ENCODE data around the gene PDE3B. TPM values are rescaled to one million over a fixed set of nuclear protein-coding genes. Genes with fewer than 3 reads are reported as not detected.

The PDE3B gene
- total RNA-seq, 2 donors from 2014 or later: 17.4 to 64.6 TPM

DNA sequence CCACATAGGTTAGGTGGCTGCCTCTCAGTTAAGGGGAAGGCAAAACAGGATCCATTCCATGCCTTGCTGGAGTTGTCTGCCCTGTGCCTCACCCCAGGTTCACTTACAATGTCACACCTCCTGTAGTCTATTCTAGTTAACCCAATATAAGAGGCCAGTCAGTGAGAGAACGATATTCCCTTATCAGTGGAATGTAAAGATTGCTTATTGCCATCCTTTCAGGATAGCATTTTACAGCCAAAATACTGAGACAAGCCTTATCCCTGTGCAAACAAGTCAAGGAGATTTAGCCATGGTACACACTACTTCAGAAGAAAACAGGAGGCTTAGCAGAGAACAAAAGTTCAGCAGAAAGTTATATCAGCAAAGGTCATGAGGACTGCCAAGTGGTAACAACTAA is 242.9 kb downstream of the PDE3B start:
- Histone ChIP-seq H3K27me3 (no peaks in the 10 kb centered on the region), H3K4me3 (no peak overlapping the region), H3K36me3 (replicated peaks in 1 of 2; ENCODE audit: insufficient read depth in 1 of 2, low read depth in 2 of 2) (peaks cover 0 to 1% of the 10 kb centered on the region in 2 donors), H3K4me1 (peaks cover 38% of the 10 kb centered on the region), H3K9me3 (no peaks in the 10 kb centered on the region), H3K27ac (no peak overlapping the region)
- no peak for ATAC-seq
- intact Hi-C loops (cut with DNase I): no loop called here
- 11 to 18% methylated on average over 1 of the region's 1 CpG for WGBS, 2 donors
- DNase-seq: no peak
- TF ChIP-seq POLR2A (IDR thresholded peaks at IDR 0.05): no peak
- TF ChIP-seq, protein P1, sequence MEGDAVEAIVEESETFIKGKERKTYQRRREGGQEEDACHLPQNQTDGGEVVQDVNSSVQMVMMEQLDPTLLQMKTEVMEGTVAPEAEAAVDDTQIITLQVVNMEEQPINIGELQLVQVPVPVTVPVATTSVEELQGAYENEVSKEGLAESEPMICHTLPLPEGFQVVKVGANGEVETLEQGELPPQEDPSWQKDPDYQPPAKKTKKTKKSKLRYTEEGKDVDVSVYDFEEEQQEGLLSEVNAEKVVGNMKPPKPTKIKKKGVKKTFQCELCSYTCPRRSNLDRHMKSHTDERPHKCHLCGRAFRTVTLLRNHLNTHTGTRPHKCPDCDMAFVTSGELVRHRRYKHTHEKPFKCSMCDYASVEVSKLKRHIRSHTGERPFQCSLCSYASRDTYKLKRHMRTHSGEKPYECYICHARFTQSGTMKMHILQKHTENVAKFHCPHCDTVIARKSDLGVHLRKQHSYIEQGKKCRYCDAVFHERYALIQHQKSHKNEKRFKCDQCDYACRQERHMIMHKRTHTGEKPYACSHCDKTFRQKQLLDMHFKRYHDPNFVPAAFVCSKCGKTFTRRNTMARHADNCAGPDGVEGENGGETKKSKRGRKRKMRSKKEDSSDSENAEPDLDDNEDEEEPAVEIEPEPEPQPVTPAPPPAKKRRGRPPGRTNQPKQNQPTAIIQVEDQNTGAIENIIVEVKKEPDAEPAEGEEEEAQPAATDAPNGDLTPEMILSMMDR (IDR thresholded peaks at IDR 0.05): no peak

DNA sequence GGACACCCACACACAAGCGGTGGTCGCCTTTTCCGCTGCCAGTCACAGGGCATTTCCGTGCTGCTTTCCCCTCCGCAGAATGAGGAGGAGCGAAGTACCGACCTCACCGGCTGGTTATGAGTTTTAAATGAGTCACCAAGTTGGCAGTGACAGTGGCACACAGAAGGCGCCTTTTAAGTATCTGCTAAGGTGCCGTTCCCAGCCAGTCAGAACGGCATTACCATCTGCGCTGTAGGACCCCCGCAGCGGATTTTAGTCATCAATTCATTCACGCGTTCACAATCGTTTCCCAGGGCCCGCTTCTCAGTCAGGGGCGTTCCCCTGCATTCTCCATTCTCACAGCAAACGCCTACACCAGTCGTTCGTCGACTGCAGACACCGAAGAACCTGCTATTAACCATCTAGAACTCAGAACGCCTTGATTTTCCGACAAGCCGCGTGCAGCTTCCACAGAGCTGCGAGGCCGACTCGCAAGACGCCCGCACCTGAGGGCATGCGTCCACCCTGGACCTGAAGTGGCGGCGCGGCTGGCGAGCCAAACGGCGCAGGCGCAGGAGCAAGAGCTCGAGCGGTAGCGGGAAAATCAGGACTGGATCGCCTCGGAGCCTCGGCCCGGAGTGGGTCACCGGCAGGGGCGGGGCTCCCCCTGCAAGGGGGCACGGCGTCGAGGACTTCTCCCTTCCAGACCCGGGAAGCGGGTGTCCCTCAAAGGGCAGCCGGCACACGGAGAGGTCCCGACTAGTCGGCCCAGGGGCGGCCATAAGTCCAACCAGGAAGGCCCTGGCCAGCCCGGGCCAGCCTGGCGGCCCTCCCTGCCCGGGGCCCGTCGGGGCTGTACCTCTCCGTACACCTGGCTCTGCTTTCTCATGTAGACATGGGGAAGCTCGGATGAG is 247.8 kb downstream of the PDE3B start:
- WGBS, 2 donors: 0 to 1% methylated on average over 20 to 67 of the region's 67 CpGs
- intact Hi-C loops (cut with DNase I): no loop called here

DNA sequence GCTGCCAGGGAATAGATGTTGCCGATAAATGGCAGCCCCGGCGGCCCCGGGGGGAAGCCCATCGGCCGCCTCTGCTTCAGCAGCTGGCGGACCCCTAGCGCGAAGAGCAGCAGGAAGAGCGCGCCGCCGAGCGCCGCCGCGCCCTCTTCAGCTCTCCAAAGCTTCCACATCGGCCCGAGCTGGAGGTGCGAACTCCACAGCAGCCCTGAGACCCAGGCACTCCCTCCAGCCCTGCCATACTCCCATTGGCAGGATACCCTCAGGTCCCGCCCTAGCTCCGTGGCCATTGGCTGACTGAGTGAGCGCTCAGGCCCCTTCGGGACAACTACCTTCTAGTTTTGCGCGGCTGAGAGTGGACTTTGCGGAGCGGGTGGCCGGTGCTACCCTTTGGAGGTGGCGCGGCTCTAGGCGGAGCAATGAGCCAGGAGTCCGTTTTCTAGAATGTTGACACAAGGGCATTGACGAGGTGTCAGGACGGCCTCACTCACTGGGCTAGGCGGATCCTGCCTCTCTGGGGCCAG is 248.5 kb downstream of the PDE3B start, which contains the start of gene CYP2R1:
Gene CYP2R1, minus strand, starts transcription at position 196 of the 521 bp plus-strand sequence. Its CDS starts 26 bp downstream, at position 170.
- peak; percentile 96 to 97 (median 97) for DNase-seq
- peak within 1 kb of the TSS; percentile 92 to 95 (median 94) for H3K27ac ChIP-seq
- intact Hi-C loops (cut with DNase I): no loop called here
- WGBS, 2 donors: 1% methylated on average over 36 of the region's 36 CpGs; no CpG with 5 or more reads in 1 of the 2 donors
- no peaks in the 10 kb centered on the region for H3K36me3 ChIP-seq (replicated peaks in 1 of 2; ENCODE audit: insufficient read depth in 1 of 2, low read depth in 2 of 2)
- H3K27me3 ChIP-seq: no peaks in the 10 kb centered on the region
- TF ChIP-seq POLR2A (IDR thresholded peaks at IDR 0.05): peak; percentile 45 to 47 (median 46)
- TF ChIP-seq, protein P1 (IDR thresholded peaks at IDR 0.05): peak in 2 of 7 experiments; percentile 0 to 11
- peaks cover 27% of the 10 kb centered on the region for H3K4me1 ChIP-seq
- ATAC-seq: peak; percentile 97
- H3K9me3 ChIP-seq: no peaks in the 10 kb centered on the region
- peak within 1 kb of the TSS; percentile 28 to 60 for H3K4me3 ChIP-seq

More for the DNA sequence above, 247.8 kb downstream of the PDE3B start:
- peak; percentile 78 to 90 (median 87) for TF ChIP-seq POLR2A (IDR thresholded peaks at IDR 0.05)
- TF ChIP-seq, protein P1 (IDR thresholded peaks at IDR 0.05): peak in 1 of 7 experiments; percentile 22
- Histone ChIP-seq H3K27me3 (no peaks in the 10 kb centered on the region), H3K36me3 (replicated peaks in 1 of 2; ENCODE audit: insufficient read depth in 1 of 2, low read depth in 2 of 2) (no peaks in the 10 kb centered on the region), H3K9me3 (no peaks in the 10 kb centered on the region), H3K4me3 (peak overlapping the region; percentile 28 to 60), H3K27ac (peak overlapping the region; percentile 92 to 95 (median 94)), H3K4me1 (peaks cover 34% of the 10 kb centered on the region)
- ATAC-seq (peak; percentile 83), DNase-seq (peak; percentile 90 to 92 (median 91))

DNA sequence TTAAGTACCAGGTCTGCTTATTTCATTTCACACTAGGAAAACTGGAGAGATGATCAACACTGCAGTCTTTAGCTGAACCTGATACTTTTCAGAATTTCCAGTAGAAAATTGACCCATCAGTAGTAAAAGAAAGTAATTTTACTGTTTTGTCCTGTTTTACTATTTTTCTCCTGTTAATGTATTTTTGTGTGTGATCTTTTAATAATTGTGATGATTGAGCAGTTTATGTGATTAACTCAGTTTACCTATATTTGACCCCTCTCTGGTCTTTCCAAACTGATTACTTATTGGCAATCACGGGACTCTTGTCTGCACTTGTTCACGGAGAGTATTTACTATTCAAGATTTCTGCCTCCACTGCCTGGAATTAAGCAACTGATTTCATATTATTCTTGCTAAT is 249.0 kb downstream of the PDE3B start:
- Histone ChIP-seq H3K27ac (peak overlapping the region in 3 of 4 donors; percentile 93 to 95 (median 95)), H3K4me1 (peaks cover 23% of the 10 kb centered on the region), H3K4me3 (peak overlapping the region in 1 of 2 donors; percentile 60), H3K27me3 (no peaks in the 10 kb centered on the region), H3K9me3 (no peaks in the 10 kb centered on the region), H3K36me3 (replicated peaks in 1 of 2; ENCODE audit: insufficient read depth in 1 of 2, low read depth in 2 of 2) (no peaks in the 10 kb centered on the region)
- intact Hi-C loops (cut with DNase I): no loop called here
- DNase-seq (no peak), ATAC-seq (no peak)
- 38 to 48% methylated on average over 2 of the region's 2 CpGs for WGBS, 2 donors
- TF ChIP-seq, protein P1 (IDR thresholded peaks at IDR 0.05): no peak
- no peak for TF ChIP-seq POLR2A (IDR thresholded peaks at IDR 0.05)
